ENCODE measurements around the gene RHOBTB3.

- TF ChIP-seq EZH2 (IDR thresholded peaks at IDR 0.05) (no peak), POLR2AphosphoS5 (IDR thresholded peaks at IDR 0.05; ENCODE audit: borderline replicate concordance, low read depth, low read length) (no peak), FOXP2 (optimal IDR thresholded peaks at IDR 0.05; ENCODE audit: control extremely low read depth, extremely low read length, insufficient read depth) (no peak)
Observed at GRCh38 chr5:95783661-95784060, 52.5 kb downstream of the RHOBTB3 start.
